OCI-LY3 (cell line): ENCODE data around the gene ROR1.

Experiments
- H2AFZ ChIP-seq: fragments of 200-600, 300-600 bp; shearing (Covaris generic); 2 replicates; pipeline ENCODE4 v1.6.0; 2014; ENCODE audit warnings: antibody characterized with exemption, low read depth, low read length
- H3K27ac ChIP-seq: fragments of 200-600, 300-600 bp; sonication (generic); 2 replicates; pipeline ENCODE4 v1.5.1; 2014; ENCODE audit warnings: mild to moderate bottlenecking, low read length, moderate library complexity, mixed read lengths
- H3K27me3 ChIP-seq: fragments of 200-600, 300-600 bp; sonication (generic); 2 replicates; pipeline ENCODE4 v1.6.1; 2014; ENCODE audit warnings: low read depth, low read length, mixed read lengths
- H3K36me3 ChIP-seq: fragments of 200-600, 300-600 bp; sonication (generic); replicated peaks from 2 replicates; pipeline ENCODE3; 2014; ENCODE audit warnings: low read depth, low read length, mixed read lengths
- H3K4me1 ChIP-seq: fragments of 300-600, 200-600 bp; sonication (generic); 2 replicates; pipeline ENCODE4 v1.6.1; 2014; ENCODE audit warnings: low read length, mixed read lengths
- H3K4me2 ChIP-seq: fragments of 200-600, 300-600 bp; sonication (generic); 2 replicates; pipeline ENCODE4 v1.6.1; 2014; ENCODE audit warnings: low read length, mixed read lengths
- H3K4me3 ChIP-seq: fragments of 300-600, 200-600 bp; sonication (generic); 2 replicates; pipeline ENCODE4 v1.5.1; 2014; ENCODE audit warnings: antibody characterized with exemption, mild to moderate bottlenecking, low read length, moderate library complexity
- H3K79me2 ChIP-seq: fragments of 300-600, 200-600 bp; shearing (Covaris generic); 2 replicates; pipeline ENCODE4 v1.6.1; 2014; ENCODE audit warnings: mild to moderate bottlenecking, low read length, mixed read lengths
- H3K9ac ChIP-seq: fragments of 300-600, 200-600 bp; shearing (Covaris generic); 2 replicates; pipeline ENCODE4 v1.6.0; 2014; ENCODE audit warnings: mild to moderate bottlenecking, low read length, moderate library complexity
- H3K9me3 ChIP-seq: fragments of 200-600, 300-600 bp; shearing (Covaris generic); 2 replicates; pipeline ENCODE4 v1.6.1; 2014; ENCODE audit warnings: low read length, mixed read lengths; ENCODE audit not compliant: insufficient read depth
- H4K20me1 ChIP-seq: fragments of 200-600, 300-600 bp; sonication (generic); 2 replicates; pipeline ENCODE4 v1.6.1; 2016; ENCODE audit warnings: low read length, mixed read lengths; ENCODE audit not compliant: insufficient read depth
- EZH2phosphoT487 ChIP-seq: fragments of 200-600 bp; shearing (Covaris generic); IDR thresholded peaks from 2 replicates; pipeline ENCODE4 v1.6.1; 2018; ENCODE audit warnings: antibody characterized with exemption, mixed run types, low read depth
- TF ChIP-seq, protein P1 (sequence below): fragments of 200-600, 300-600 bp; sonication (generic); IDR thresholded peaks from 2 replicates; pipeline ENCODE4 v1.5.1; 2014; ENCODE audit warnings: antibody characterized with exemption, low read length, low read depth

The ROR1 gene

GRCh38 chr1:64167176-64167575, 393.4 kb downstream of the ROR1 start:
- Histone ChIP-seq H3K27ac (no peak overlapping the region), H3K79me2 (no peaks in the 10 kb centered on the region), H2AFZ (no peak overlapping the region)

DNA sequence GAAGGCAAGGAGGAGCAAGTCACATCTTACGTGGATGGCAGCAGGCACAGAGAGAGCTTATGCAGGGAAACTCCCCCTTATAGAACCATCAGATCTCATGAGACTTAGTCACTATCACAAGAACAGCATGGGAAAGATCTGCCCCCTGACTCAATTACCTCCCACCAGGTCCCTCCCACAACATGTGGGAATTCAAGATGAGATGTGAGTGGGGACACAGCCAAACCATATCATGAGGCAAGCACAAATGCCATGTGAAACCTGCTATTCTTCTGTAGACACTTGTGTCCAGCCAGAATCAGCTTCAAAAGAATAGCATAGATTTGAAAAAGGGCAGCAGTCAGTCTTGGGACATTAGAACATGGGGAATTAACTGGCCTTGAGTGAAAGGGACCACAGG, 397.4 kb downstream of the ROR1 start:
- Histone ChIP-seq H3K79me2 (no peaks in the 10 kb centered on the region), H3K4me3 (no peak overlapping the region), H3K9ac (no peak overlapping the region), H2AFZ (no peak overlapping the region), H3K9me3 (no peaks in the 10 kb centered on the region), H3K27me3 (no peaks in the 10 kb centered on the region), H3K4me1 (0 out of 2 replicates have a peak, but pooled peaks cover 4% of the 10 kb centered on the region), H4K20me1 (no peaks in the 10 kb centered on the region), H3K36me3 (no peaks in the 10 kb centered on the region), H3K27ac (no peak overlapping the region), H3K4me2 (no peak overlapping the region)
- TF ChIP-seq, protein P1, sequence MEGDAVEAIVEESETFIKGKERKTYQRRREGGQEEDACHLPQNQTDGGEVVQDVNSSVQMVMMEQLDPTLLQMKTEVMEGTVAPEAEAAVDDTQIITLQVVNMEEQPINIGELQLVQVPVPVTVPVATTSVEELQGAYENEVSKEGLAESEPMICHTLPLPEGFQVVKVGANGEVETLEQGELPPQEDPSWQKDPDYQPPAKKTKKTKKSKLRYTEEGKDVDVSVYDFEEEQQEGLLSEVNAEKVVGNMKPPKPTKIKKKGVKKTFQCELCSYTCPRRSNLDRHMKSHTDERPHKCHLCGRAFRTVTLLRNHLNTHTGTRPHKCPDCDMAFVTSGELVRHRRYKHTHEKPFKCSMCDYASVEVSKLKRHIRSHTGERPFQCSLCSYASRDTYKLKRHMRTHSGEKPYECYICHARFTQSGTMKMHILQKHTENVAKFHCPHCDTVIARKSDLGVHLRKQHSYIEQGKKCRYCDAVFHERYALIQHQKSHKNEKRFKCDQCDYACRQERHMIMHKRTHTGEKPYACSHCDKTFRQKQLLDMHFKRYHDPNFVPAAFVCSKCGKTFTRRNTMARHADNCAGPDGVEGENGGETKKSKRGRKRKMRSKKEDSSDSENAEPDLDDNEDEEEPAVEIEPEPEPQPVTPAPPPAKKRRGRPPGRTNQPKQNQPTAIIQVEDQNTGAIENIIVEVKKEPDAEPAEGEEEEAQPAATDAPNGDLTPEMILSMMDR: no peak
- TF ChIP-seq EZH2phosphoT487: no peak

More at GRCh38 chr1:64167176-64167575, 393.4 kb downstream of the ROR1 start:
- H3K4me1 ChIP-seq: 0 out of 2 replicates have a peak, but pooled peaks cover 4% of the 10 kb centered on the region
- no peaks in the 10 kb centered on the region for H3K9me3 ChIP-seq
- no peaks in the 10 kb centered on the region for H3K36me3 ChIP-seq
- TF ChIP-seq EZH2phosphoT487: no peak
- H3K4me3 ChIP-seq: no peak overlapping the region
- no peaks in the 10 kb centered on the region for H4K20me1 ChIP-seq
- H3K9ac ChIP-seq: no peak overlapping the region
- no peaks in the 10 kb centered on the region for H3K27me3 ChIP-seq
- no peak overlapping the region for H3K4me2 ChIP-seq

- Histone ChIP-seq H3K9ac (no peak overlapping the region), H3K79me2 (no peaks in the 10 kb centered on the region), H3K27ac (no peak overlapping the region)
These were observed 398.0 kb downstream of the ROR1 start for GRCh38 chr1:64171797-64172281.

GRCh38 chr1:64172458-64172983, 398.7 kb downstream of the ROR1 start:
- no peak overlapping the region for H3K27ac ChIP-seq
- no peaks in the 10 kb centered on the region for H3K36me3 ChIP-seq
- 0 out of 2 replicates have a peak, but pooled peaks cover 4% of the 10 kb centered on the region for H3K4me1 ChIP-seq
- no peaks in the 10 kb centered on the region for H3K79me2 ChIP-seq
- H3K4me3 ChIP-seq: no peak overlapping the region
- no peaks in the 10 kb centered on the region for H3K9me3 ChIP-seq
- TF ChIP-seq EZH2phosphoT487: no peak
- TF ChIP-seq, protein P1: no peak
- no peaks in the 10 kb centered on the region for H3K27me3 ChIP-seq
- H2AFZ ChIP-seq: no peak overlapping the region
- no peak overlapping the region for H3K9ac ChIP-seq
- no peaks in the 10 kb centered on the region for H4K20me1 ChIP-seq
- H3K4me2 ChIP-seq: no peak overlapping the region

More at GRCh38 chr1:64171797-64172281, 398.0 kb downstream of the ROR1 start:
- Histone ChIP-seq H4K20me1 (no peaks in the 10 kb centered on the region), H3K9me3 (no peaks in the 10 kb centered on the region), H3K4me2 (no peak overlapping the region), H3K27me3 (no peaks in the 10 kb centered on the region), H3K36me3 (no peaks in the 10 kb centered on the region), H3K4me1 (0 out of 2 replicates have a peak, but pooled peaks cover 4% of the 10 kb centered on the region), H3K4me3 (no peak overlapping the region), H2AFZ (no peak overlapping the region)
- TF ChIP-seq, protein P1: no peak
- TF ChIP-seq EZH2phosphoT487: no peak
